Measurements from ENCODE around the gene BTBD18. TPM values are rescaled to one million over a fixed set of nuclear protein-coding genes. Genes with fewer than 3 reads are reported as not detected.

BTBD18 gene
- total and polyA plus RNA-seq, 12 donors, result not detected

- Histone ChIP-seq H3K36me3 (peaks cover 0 to 100% (median 63%) of the 10 kb centered on the region in 9 donors), H3K9me3 (no peaks in the 10 kb centered on the region), H3K27ac (no peak overlapping the region), H3K27me3 (no peaks in the 10 kb centered on the region), H3K4me1 (no peaks in the 10 kb centered on the region), H3K4me3 (no peak overlapping the region)
- no peak for ATAC-seq
- 88 to 89% methylated on average over 10 of the region's 10 CpGs for WGBS, 2 donors
- DNase-seq, result no peak
- intact Hi-C loops (cut with DNase I), result no loop called here
- no peak for TF ChIP-seq CTCF (IDR thresholded peaks at IDR 0.05)
Measured at GRCh38 chr11:57699813-57700212, 51.8 kb downstream of the BTBD18 start.

GRCh38 chr11:57698843-57699365 lies 52.7 kb downstream of the BTBD18 start:
- Histone ChIP-seq H3K9me3 (no peaks in the 10 kb centered on the region), H3K27me3 (no peaks in the 10 kb centered on the region), H3K4me3 (no peak overlapping the region), H3K27ac (no peak overlapping the region), H3K36me3 (peaks cover 0 to 100% (median 64%) of the 10 kb centered on the region in 9 donors), H3K4me1 (no peaks in the 10 kb centered on the region)
- no peak for TF ChIP-seq CTCF (IDR thresholded peaks at IDR 0.05)
- DNase-seq (no peak), ATAC-seq (peak in 4 of 8 donors; percentile 12 to 39 (median 22))
- WGBS, 2 donors, result 87 to 90% methylated on average over 18 of the region's 18 CpGs
- intact Hi-C loops (cut with DNase I), result no loop called here

Other genes with a start within 250 kb of the BTBD18 start
- gene SLC43A1, start 236.1 kb downstream of the BTBD18 start, total RNA-seq, result 1 to 10 TPM; 3.4 to 8.9 (median 4.7) TPM
- 10 to 100 TPM in 1 of 2 donors, 1 to 10 TPM in 1; 6.7 to 16.5 TPM for gene SLC43A1, start 236.1 kb downstream of the BTBD18 start, polyA plus RNA-seq
- 10 to 100 TPM; 38.0 to 76.6 (median 51.5) TPM for gene TIMM10, start 221.1 kb downstream of the BTBD18 start, total RNA-seq
- 100 to 1,000 TPM in 1 of 2 donors, 10 to 100 TPM in 1; 22.9 to 163 TPM for gene TIMM10, start 221.1 kb downstream of the BTBD18 start, polyA plus RNA-seq
- not detected for gene SMTNL1, start 214.2 kb downstream of the BTBD18 start, total RNA-seq
- not detected for gene SMTNL1, start 214.2 kb downstream of the BTBD18 start, polyA plus RNA-seq
- gene UBE2L6, start 184.1 kb downstream of the BTBD18 start, total RNA-seq, result 100 to 1,000 TPM in 1 of 10 donors, 10 to 100 TPM in 8, 1 to 10 TPM in 1; 9.7 to 156 (median 17.7) TPM
- 10 to 100 TPM; 14.1 to 19.3 TPM for gene UBE2L6, start 184.1 kb downstream of the BTBD18 start, polyA plus RNA-seq
- 100 to 1,000 TPM in 4 of 10 donors, 10 to 100 TPM in 6; 39.8 to 197 (median 71.6) TPM for gene SERPING1, start 154.1 kb downstream of the BTBD18 start, total RNA-seq
- gene SERPING1, start 154.1 kb downstream of the BTBD18 start, polyA plus RNA-seq, result 100 to 1,000 TPM; 167 to 184 TPM
- gene YPEL4, start 101.9 kb downstream of the BTBD18 start, total RNA-seq, result 1 to 10 TPM in 2 of 10 donors, under 1 TPM in 7, not detected in 1; 0.17 to 1.1 (median 0.55) TPM
- gene YPEL4, start 101.9 kb downstream of the BTBD18 start, polyA plus RNA-seq, result 1 to 10 TPM in 1 of 2 donors, under 1 TPM in 1; 0.43 to 3.4 TPM
- gene CLP1, start 94.1 kb downstream of the BTBD18 start, total RNA-seq, result 1 to 10 TPM; 4.0 to 9.0 (median 7.1) TPM
- gene CLP1, start 94.1 kb downstream of the BTBD18 start, polyA plus RNA-seq, result 1 to 10 TPM; 2.9 to 9.0 TPM
- gene ZDHHC5, start 83.7 kb downstream of the BTBD18 start, total RNA-seq, result 10 to 100 TPM; 32.6 to 56.5 (median 41.6) TPM
- 10 to 100 TPM; 22.3 to 31.6 TPM for gene ZDHHC5, start 83.7 kb downstream of the BTBD18 start, polyA plus RNA-seq
- gene MED19, start 39.6 kb downstream of the BTBD18 start, total RNA-seq, result 1 to 10 TPM; 5.2 to 9.7 (median 8.4) TPM
- gene MED19, start 39.6 kb downstream of the BTBD18 start, polyA plus RNA-seq, result 10 to 100 TPM in 1 of 2 donors, 1 to 10 TPM in 1; 5.2 to 18.3 TPM
- gene TMX2, start 39.2 kb downstream of the BTBD18 start, total RNA-seq, result 100 to 1,000 TPM in 1 of 10 donors, 10 to 100 TPM in 9; 58.7 to 103 (median 69.0) TPM
- 100 to 1,000 TPM in 1 of 2 donors, 10 to 100 TPM in 1; 45.4 to 105 TPM for gene TMX2, start 39.2 kb downstream of the BTBD18 start, polyA plus RNA-seq
- 10 to 100 TPM; 69.8 to 99.0 (median 77.5) TPM for gene SELENOH, start 10.3 kb downstream of the BTBD18 start, total RNA-seq
- 10 to 100 TPM; 76.8 to 93.7 TPM for gene SELENOH, start 10.3 kb downstream of the BTBD18 start, polyA plus RNA-seq
- 10 to 100 TPM; 56.7 to 85.6 (median 65.2) TPM for gene CTNND1, start 10.0 kb upstream of the BTBD18 start, total RNA-seq
- gene CTNND1, start 10.0 kb upstream of the BTBD18 start, polyA plus RNA-seq, result 10 to 100 TPM; 28.9 to 30.7 TPM

All from heart right ventricle (tissue), 16 donors.